Fibroblast of mammary gland (primary cell): ENCODE data around the gene SINHCAF.

Experiments
- DNase-seq: peaks from one replicate; pipeline ENCODE4 v3.0.0-alpha.2; 2010; ENCODE audit warnings: low read depth
- H3K4me3 ChIP-seq: 2 replicates; pipeline ENCODE4 v1.5.1; 2011; ENCODE audit warnings: low read depth, mild to moderate bottlenecking, low read length, moderate library complexity; ENCODE audit not compliant: control insufficient read depth
- TF ChIP-seq, protein P1 (sequence below): conservative IDR thresholded peaks from 2 replicates; pipeline ENCODE4 v1.5.1; 2011; ENCODE audit warnings: low read depth, low read length, inconsistent platforms; ENCODE audit not compliant: control insufficient read depth, insufficient read depth

SINHCAF gene

DNA sequence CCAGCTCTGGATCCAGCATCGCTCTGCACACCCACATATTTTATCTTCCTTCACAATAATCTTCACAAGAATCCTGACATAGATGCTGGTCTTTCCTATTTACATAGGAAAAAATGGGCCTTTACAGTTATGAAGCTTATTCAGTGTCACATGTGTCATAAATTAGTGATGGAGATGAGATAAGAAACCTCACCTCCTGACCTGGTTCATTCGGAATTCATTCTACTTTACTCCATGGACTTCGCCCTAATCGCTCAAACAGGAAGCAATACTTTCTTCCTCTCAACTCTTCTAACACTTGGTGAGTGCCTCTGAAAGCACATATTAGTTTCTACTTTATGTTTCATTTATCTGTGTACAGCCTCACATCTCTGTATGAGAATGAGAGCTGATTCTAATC is 12.0 kb upstream of the SINHCAF start:
- TF ChIP-seq, protein P1, sequence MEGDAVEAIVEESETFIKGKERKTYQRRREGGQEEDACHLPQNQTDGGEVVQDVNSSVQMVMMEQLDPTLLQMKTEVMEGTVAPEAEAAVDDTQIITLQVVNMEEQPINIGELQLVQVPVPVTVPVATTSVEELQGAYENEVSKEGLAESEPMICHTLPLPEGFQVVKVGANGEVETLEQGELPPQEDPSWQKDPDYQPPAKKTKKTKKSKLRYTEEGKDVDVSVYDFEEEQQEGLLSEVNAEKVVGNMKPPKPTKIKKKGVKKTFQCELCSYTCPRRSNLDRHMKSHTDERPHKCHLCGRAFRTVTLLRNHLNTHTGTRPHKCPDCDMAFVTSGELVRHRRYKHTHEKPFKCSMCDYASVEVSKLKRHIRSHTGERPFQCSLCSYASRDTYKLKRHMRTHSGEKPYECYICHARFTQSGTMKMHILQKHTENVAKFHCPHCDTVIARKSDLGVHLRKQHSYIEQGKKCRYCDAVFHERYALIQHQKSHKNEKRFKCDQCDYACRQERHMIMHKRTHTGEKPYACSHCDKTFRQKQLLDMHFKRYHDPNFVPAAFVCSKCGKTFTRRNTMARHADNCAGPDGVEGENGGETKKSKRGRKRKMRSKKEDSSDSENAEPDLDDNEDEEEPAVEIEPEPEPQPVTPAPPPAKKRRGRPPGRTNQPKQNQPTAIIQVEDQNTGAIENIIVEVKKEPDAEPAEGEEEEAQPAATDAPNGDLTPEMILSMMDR = no peak
- H3K4me3 ChIP-seq = no peak overlapping the region
- no peak for DNase-seq

DNA sequence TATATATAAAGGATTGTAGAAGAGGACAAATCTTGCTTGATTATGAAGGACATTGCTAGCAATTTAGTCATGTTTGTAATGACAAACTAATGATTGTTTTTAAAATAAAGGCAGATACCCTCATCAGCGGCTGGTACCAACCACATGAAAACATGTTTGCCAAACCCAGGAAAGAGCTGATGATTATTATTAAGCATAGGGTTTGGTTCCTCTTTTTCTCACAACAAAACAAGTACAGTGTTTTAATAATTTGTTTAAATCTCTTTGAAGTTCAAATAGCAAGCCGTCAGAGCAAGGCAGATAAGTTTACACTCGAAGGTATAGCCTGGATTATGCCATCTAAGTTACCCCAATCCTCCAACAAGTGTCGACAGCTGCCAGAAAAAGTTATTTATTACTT is 5.3 kb upstream of the SINHCAF start:
- TF ChIP-seq, protein P1 = no peak
- H3K4me3 ChIP-seq = no peak overlapping the region
- no peak for DNase-seq

DNA sequence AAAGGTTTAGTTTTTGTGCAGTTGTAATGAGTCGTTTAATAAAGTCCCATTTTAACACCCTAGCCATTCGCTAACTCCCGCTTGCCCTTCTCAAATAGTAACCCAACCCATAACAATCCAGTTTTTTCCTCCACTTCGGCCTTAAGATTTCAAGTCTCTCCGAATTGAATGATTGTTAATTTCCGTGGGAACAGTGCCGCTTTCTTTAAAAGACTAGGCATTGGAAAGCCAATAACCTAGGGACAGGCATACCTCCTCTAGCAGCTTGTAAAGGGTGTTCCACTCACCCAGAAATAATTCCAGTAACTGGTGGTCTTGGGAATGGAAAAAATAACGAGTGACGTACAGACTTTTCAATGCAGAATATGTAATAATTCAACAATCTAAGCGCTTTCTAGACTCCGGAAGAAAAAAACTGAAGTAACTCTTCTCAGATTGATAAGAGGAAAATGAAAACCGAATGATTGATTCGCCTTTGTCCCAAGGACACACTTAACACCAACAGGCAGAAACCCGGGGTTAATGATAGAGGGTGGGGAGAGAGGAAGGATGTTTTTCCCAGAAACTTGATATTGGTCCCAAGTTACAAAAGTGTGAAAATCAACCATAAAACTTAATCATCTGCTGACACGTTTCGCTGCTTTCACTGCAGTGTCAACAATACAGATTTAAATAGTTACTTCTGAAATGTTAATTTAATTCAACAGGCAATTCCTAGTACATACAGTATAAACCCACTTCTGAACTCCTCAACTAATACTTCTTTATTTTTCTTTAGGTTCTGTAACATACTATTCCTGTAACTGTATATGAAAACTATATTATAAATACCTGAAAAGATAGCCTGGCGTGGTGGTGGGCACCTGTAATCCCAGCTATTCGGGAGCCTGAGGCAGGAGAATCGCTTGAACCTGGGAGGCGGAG is 1.0 kb upstream of the SINHCAF start:
- TF ChIP-seq, protein P1 = no peak

DNA sequence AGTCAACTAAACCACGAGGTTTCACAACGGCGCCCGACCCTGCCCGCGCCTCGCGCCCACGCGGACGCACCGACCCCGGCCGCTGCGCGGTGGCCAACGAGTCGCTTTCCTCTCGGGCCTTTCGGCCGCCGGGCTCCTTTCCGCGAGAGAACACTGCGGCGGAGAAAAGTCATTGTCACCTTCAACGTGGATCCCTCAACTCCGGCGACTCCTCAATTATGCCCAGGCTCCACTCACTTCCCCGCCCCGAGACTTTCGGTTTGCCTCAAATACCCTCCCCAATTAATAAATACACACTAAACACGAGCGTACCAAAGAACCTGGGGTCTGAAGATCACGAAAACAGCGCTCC is 450 bp downstream of the SINHCAF start:
- DNase-seq = no peak
- peak overlapping the region; percentile 95 for H3K4me3 ChIP-seq
- TF ChIP-seq, protein P1 = no peak

More for the DNA sequence above, 1.0 kb upstream of the SINHCAF start:
- H3K4me3 ChIP-seq = peak overlapping the region; percentile 95
- no peak for DNase-seq

DNA sequence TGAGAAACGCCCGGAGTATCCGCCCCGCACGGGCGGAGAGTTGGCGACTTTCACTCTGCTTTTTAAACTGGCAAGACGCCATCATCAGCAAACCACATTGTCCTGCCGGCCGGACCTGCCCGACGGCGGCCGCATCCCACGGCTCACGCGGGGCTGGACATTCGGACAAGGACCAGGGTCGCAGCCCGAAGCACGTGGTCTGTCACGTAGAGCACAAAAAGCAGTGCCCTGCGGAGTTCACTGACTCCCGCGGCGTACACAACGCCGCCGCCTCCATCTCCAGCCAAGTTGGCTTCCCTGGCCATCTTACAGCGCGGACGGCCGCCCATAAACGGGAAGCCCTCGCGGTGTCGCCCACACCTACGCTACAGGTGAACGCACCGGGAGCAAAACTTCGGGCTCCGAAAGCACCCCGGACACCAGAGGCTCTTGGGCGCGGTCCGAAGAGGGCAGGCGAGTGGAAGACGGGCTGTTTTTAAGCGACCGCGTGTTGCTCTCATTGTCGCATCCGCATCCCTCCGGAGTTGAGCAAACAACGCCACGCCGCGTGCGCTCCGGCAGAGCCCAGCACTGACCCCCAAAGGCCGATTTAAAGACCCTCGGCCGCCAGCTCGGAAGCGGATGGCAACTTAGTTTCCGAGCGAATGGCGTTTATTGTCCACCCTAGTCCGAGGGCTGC is 966 bp downstream of the SINHCAF start:
- H3K4me3 ChIP-seq = peak overlapping the region; percentile 95
- DNase-seq = peak; percentile 56
- TF ChIP-seq, protein P1 = no peak

DNA sequence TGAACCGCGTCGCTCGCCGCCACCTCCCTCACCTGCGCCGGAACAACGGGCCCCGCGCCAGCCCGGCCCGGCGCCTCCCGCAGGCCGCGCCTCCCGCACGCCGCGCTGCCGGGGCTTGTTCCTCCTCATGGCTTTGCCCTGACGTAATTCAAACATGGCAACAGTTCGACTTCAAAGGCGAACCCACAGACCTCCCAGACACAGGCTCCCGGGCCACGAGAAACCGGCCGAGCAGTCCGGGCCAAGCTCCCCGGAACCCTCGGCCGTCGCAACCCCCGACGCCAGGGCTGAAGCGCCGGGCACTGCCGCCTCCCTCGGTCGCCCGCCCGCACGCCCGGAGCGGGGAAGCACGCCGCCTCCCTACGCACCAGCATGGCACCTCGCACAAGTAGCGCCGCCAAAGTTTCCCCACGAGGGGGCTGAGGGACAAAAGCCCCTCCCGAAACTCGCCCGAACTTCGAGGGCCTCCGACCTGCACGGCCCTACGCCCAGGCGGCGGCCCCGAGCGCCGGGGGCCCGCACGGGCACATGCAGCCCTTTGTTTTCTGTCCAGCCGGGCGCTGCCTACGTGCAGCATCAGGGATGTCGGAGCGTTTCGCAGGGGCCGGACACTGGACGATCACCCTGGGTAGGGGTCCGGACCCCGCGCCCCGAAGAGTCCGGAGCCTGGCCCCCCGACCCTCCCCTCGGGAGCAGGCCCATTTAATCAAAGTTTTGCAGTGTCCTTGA is 1.7 kb downstream of the SINHCAF start:
- H3K4me3 ChIP-seq = peak overlapping the region; percentile 95
- TF ChIP-seq, protein P1 = no peak
- DNase-seq = peak; percentile 67
